Left renal pelvis (tissue), 4 donors: ENCODE results near the gene RPS27A. TPM values are rescaled to one million over a fixed set of nuclear protein-coding genes. Genes with fewer than 3 reads are reported as not detected.
"Not testable (repeated sequence)": the region's sequence is repeated elsewhere in the genome, so short reads cannot be mapped to it uniquely, and the experiment has no call there.

Experiments used
- DNase-seq, 4 donors: peaks; one replicate each; pipeline ENCODE4 v3.0.0-alpha.2; 2013; ENCODE audit warnings: low read depth in 4 of 4, low spot score in 3 of 4
- polyA plus RNA-seq, 4 donors: library from polyadenylated mRNA; unstranded; fragments of 120-200 nt; gene quantifications; one replicate each; pipeline ENCODE4 v1.2.1, GENCODE V29; 2013; ENCODE audit not compliant: insufficient read length in 4 of 4

Gene RPS27A
- 1,000 to 10,000 TPM; 1,699 to 1,933 (median 1,901) TPM for polyA plus RNA-seq

DNA sequence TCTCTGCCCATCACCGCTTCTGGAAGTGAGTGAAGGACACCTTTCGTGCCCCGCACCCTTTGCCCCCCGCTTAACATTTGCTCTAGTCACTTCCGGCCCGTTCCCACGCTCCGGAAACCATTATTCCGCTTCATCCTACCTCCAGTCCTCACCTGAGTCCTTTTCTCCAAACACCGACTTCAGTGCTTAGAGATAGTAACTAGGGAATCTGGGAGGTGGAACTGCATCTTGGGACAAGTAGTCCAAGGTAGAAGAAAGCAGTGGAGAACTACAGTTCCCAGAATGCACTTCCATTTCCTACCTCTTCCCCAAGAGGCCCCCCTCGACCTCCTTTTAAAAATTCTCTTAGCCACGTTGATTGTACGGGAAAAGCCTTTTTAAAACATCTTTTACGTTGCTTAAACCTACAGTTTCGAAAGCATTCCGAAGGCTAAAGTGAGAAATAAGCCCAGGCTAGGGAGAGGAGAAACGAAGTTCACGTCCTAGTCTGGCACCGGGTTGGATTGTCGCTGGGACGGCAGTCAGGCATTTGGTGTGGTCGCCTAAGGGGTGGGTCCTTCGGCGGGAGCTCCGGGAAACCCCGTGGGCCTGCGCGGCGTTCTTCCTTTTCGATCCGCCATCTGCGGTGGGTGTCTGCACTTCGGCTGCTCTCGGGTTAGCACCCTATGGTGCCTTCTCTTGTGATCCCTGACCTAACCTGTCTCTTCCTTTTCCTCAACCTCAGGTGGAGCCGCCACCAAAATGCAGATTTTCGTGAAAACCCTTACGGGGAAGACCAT lies at the start of gene RPS27A, which contains the start of gene CLHC1:
Gene RPS27A (plus strand): TSS at position 605 of the 779 bp plus-strand sequence. CDS start 137 bp downstream, at position 742.
Gene CLHC1 (minus strand): TSS at position 210 of the 779 bp plus-strand sequence. CDS start 9,882 bp downstream, outside the sequence.
- DNase-seq: peak; percentile 94 to 96 (median 94)

- DNase-seq: not testable (repeated sequence)
These were observed 45.7 kb upstream of the RPS27A start for GRCh38 chr2:55186837-55187236.

DNA sequence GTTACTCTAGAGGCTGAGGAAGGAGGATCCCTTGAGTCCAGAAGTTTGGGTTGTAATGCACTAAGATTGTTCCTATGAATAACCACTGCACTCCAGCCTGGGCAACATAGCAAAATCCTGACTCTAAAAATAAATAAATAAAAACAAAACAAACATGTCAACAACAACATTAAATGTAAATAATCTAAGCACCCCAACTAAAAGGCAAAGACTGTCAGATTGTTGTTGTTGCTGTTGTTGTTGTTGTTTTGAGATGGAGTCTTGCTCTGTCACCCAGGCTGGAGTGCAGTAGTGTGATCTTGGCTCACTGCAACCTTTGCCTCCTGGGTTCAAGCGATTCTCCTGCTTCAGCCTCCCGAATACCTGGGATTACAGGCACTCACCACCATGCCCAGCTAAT lies 40.6 kb upstream of the RPS27A start:
- DNase-seq: not testable (repeated sequence)

GRCh38 chr2:55196526-55196925 lies 36.0 kb upstream of the RPS27A start:
- DNase-seq: no peak

- DNase-seq: no peak
These were observed 32.1 kb upstream of the RPS27A start for GRCh38 chr2:55200416-55200815.

DNA sequence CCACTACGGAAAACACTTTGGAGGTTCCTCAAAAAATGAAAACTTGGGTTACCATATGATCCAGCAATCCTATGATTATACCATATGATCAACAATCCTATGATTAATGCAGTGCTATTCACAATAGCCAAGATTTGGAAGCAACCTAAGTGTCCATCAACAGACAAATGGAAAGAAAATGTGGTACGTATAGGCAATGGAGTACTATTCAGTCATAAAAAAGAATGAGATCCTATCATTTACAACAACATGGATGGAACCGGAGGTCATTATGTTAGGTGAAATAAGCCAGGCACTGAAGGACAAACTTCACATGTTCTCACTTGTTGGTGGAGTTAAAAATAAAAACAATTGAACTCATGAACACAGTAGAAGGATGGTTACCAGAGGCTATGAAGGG lies 28.0 kb upstream of the RPS27A start:
- no peak for DNase-seq

- no peak for DNase-seq
These were observed 27.5 kb upstream of the RPS27A start for GRCh38 chr2:55204950-55205349.

- no peak for DNase-seq
These were observed 18.7 kb upstream of the RPS27A start for GRCh38 chr2:55213822-55214221.

GRCh38 chr2:55223958-55224760 lies 8.3 kb upstream of the RPS27A start:
- no peak for DNase-seq

GRCh38 chr2:55224761-55225261 lies 7.7 kb upstream of the RPS27A start:
- no peak for DNase-seq

DNA sequence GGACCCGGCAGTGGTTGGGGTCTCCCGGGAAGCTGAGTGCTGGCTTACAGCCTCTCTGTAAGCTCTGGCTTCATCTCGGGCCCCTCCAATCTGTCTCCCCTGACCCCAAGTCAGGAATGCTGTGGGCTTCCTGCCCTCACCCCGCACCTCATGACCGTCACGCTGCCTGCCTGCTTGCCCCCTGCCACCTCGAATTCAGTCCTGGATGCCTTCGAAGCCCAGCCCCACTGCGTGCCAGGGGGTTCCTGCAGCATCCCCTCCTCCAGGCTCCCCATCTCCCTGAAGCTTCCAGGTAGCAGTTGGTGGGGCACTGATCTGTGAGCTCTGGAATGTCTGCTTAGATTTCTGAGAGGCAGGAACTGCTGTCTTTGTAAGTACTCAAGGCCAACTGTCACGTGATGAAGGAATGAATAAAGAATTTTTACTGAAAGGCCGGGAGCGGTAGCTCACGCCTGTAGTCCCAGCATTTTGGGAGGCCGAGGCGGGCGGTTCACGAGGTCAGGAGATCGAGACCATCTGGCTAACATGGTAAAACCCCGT lies 6.9 kb upstream of the RPS27A start:
- no peak for DNase-seq

GRCh38 chr2:55227437-55228225 lies 4.9 kb upstream of the RPS27A start:
- DNase-seq: not testable (repeated sequence)

- DNase-seq: no peak
These were observed 4.3 kb upstream of the RPS27A start for GRCh38 chr2:55228226-55228563.

DNA sequence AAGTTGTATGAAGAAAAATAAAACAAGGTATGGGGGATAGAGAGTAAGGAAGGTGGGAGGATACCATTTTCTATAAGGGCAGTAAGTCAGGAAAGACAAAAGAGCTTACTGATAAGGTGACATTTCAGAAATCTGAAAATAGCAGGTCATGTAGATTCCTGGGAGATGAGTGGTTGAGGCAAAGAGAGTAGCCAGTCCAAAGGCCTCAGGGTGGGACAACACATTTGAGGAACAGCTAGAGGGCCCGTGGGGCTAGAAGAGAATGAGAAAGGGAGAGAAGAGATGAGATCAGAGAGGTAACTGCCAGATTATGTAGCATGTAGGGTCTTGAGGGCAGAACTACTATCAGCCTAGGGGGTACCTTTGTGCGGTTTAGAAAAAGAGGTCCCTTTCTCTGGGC lies 3.3 kb upstream of the RPS27A start:
- DNase-seq: no peak

DNA sequence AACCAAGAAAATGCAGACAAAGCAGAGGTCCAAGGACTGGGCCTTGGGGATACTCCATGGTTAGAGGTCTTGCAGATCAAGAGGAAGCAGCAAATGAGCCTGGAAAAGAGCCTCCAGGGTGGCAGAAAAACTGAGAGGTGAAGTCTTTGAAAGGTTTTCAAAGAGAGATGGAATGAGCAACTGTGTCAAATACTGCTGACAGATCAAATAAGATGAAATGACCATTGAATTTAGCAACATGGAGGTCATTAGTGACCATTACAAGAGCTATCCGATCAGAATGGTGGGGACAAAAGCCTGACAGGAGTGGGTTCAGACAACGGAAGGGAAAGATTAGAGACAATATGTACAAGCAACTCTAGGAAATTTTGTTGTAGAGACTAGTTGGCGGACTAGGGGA lies 1.9 kb upstream of the RPS27A start:
- DNase-seq: no peak

DNA sequence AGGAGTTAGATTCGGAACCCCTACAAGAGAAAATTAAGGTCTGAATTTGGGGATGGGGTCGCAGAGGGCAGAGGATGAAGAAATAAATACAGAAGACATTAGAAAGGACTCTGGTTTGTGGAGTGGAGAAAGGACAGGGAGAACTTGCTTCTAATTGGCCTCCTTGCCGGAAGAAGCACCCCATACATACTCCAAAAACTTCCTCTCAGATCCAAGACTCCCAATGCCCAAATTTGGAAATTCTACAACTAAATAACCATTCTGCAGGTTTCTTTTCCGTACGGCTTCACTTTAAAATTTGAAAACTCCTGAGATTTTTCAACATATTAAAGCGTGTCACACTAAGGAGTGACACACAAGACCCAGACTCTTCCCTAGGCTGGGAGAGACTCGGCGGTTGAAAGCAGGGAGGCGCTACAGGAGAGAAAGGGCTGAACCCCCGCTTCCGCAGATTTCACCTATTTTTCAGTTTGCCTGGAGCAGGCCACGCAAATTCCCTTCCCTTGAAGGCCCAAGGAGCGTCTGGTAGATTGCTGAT lies 873 bp upstream of the RPS27A start:
- DNase-seq: no peak

DNA sequence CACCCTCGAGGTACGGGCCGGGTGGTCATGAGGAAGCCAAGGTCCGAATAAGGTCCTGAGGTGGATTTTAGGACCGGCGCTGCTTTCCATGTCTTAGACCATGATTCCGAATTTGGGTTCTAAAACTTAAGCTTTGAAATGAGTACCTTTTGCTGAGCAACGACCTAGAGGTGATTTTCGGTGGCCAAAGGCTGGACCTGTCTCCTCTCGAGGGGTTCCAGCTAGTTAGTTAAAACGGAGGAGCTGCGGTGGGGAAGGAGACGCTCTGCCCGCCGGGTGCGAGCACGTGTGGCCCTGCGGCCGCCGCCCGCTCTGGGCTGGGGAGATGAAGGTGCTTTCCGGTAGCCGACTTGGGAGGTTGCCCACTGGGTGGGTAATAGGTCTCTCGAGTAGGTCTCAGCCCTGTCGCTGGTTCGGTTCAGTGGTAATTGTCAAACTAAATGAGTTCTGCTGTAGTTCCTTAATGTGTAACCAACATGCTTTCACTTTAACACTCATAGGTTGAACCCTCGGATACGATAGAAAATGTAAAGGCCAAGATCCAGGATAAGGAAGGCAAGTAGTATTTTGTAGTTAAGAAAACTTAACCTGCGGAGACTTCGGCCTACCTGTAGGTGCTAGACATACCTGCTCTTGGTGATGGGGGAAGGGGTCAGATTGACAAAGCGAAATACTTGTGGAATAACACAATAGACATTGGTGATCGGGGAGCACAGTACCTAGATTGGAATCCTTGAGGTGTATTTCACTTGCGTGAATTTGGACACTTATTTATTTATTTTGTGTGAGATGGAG lies 572 bp downstream of the RPS27A start:
- no peak for DNase-seq

DNA sequence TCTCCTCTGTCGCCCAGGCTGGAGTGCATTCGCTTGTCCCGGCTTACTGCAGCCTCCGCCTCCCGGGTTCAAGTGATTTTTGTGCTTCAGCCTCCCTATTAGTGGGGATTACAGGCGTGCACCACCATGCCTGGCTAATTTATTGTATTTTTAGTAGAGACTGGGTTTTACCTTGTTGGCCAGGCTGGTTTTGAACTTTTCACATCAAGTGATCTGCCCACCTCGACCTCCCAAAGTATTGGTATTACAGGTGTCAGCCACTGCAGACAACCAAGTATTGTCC lies 1.1 kb downstream of the RPS27A start:
- no peak for DNase-seq

DNA sequence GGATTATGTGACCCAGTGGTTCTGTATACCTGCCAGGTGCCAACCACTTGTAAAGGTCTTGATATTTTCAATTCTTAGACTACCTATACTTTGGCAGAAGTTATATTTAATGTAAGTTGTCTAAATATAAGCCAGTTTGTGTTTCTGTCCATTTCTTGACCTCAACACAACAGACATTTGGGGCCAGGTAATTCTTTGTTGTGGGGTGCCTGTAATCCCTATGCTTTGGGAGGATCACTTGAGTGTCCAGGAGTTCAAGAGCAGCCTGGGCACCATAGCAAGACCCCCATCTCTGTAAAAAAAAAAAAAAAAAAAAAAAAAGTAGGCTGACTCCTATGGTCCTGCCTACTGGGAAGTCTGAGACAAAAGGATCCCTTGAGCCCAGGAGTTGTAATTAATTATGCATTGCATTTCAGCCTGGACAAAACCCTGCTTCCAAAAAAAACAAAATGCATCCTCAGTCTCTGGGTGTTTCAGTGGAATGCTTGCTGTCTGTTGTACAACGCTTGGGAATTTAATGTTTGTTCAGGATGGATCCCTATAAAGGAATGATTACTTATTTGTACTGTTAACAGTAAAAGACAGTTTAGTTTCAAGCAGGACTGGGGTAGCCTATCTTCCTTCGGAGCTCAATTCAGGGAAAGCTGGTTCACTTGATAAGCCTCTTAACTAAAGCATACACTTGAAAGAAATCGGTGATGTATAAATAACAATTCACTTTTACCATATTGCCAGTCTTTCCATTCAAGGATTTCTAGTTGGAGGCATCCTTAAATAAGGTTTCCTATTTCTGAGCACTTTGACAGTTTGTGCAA lies 3.4 kb downstream of the RPS27A start:
- DNase-seq: no peak
